HEK293T (cell line): ENCODE results near the gene B3GALT5.
"Not testable (repeated sequence)": the region's sequence is repeated elsewhere in the genome, so short reads cannot be mapped to it uniquely, and the experiment has no call there.

Experiments
- CTCF ChIA-PET: fragments of 350-600 bp; formaldehyde crosslinking; extraction: SDS; loops from one replicate; lab custom pipeline; 2021; ENCODE audit warnings: antibody characterized with exemption, inconsistent platforms; lab: Yijun Ruan, JAX
- POLR2A ChIA-PET: fragments of 350-600 bp; formaldehyde crosslinking; extraction: SDS; loops from one replicate; lab custom pipeline; 2020; ENCODE audit warnings: antibody characterized with exemption, inconsistent platforms; lab: Yijun Ruan, JAX
- DNase-seq: peaks from one replicate; pipeline ENCODE4 v3.0.0; 2012; ENCODE audit warnings: mixed read lengths; ENCODE audit errors: extremely low spot score
- ARNT ChIP-seq: fragments of 450-650 bp; IDR thresholded peaks from 2 replicates; pipeline ENCODE4 v1.6.1; 2017; ENCODE audit warnings: mild to moderate bottlenecking
- BHLHE40 ChIP-seq: fragments of 450-650 bp; IDR thresholded peaks from 2 replicates; pipeline ENCODE4 v1.6.1; 2016; ENCODE audit warnings: mild to moderate bottlenecking, moderate library complexity, borderline replicate concordance
- CTBP1 ChIP-seq: fragments of 450-650 bp; IDR thresholded peaks from 2 replicates; pipeline ENCODE4 v1.6.1; 2016; ENCODE audit warnings: borderline replicate concordance
- ELF4 ChIP-seq: fragments of 450-650 bp; IDR thresholded peaks from 2 replicates; pipeline ENCODE4 v1.6.1; 2017; ENCODE audit warnings: antibody characterized with exemption
- FOXA1 ChIP-seq: fragments of 450-650 bp; IDR thresholded peaks from 2 replicates; pipeline ENCODE4 v1.6.1; 2016; ENCODE audit warnings: mild to moderate bottlenecking
- FOXK2 ChIP-seq: fragments of 450-650 bp; IDR thresholded peaks from 2 replicates; pipeline ENCODE4 v1.6.1; 2016; ENCODE audit warnings: mild to moderate bottlenecking
- FOXM1 ChIP-seq: fragments of 450-650 bp; IDR thresholded peaks from 2 replicates; pipeline ENCODE4 v1.6.1; 2017; ENCODE audit warnings: mild to moderate bottlenecking, borderline replicate concordance
- HDGF ChIP-seq: fragments of 450-650 bp; IDR thresholded peaks from 2 replicates; pipeline ENCODE4 v1.6.1; 2017; ENCODE audit warnings: antibody characterized with exemption, borderline replicate concordance
- L3MBTL2 ChIP-seq: fragments of 450-650 bp; conservative IDR thresholded peaks from 2 replicates; pipeline ENCODE4 v1.6.1; 2016; ENCODE audit warnings: mild to moderate bottlenecking
- LEF1 ChIP-seq: fragments of 450-650 bp; IDR thresholded peaks from 2 replicates; pipeline ENCODE4 v1.6.1; 2017; ENCODE audit warnings: mild to moderate bottlenecking, borderline replicate concordance
- NFRKB ChIP-seq: fragments of 450-650 bp; IDR thresholded peaks from 2 replicates; pipeline ENCODE4 v1.6.1; 2016; ENCODE audit warnings: mild to moderate bottlenecking, moderate library complexity
- SP1 ChIP-seq: fragments of 450-650 bp; IDR thresholded peaks from 2 replicates; pipeline ENCODE4 v1.6.1; 2017
- SUZ12 ChIP-seq: fragments of 450-650 bp; IDR thresholded peaks from 2 replicates; pipeline ENCODE4 v1.6.1; 2016; ENCODE audit warnings: mild to moderate bottlenecking
- TARDBP ChIP-seq: fragments of 450-650 bp; IDR thresholded peaks from 2 replicates; pipeline ENCODE4 v1.6.1; 2016
- ZNF384 ChIP-seq: fragments of 450-650 bp; IDR thresholded peaks from 2 replicates; pipeline ENCODE4 v1.6.1; 2016
- TF ChIP-seq, protein P1 (sequence below): fragments of 450-650 bp; IDR thresholded peaks from 2 replicates; pipeline ENCODE4 v1.6.1; 2016

The B3GALT5 gene

DNA sequence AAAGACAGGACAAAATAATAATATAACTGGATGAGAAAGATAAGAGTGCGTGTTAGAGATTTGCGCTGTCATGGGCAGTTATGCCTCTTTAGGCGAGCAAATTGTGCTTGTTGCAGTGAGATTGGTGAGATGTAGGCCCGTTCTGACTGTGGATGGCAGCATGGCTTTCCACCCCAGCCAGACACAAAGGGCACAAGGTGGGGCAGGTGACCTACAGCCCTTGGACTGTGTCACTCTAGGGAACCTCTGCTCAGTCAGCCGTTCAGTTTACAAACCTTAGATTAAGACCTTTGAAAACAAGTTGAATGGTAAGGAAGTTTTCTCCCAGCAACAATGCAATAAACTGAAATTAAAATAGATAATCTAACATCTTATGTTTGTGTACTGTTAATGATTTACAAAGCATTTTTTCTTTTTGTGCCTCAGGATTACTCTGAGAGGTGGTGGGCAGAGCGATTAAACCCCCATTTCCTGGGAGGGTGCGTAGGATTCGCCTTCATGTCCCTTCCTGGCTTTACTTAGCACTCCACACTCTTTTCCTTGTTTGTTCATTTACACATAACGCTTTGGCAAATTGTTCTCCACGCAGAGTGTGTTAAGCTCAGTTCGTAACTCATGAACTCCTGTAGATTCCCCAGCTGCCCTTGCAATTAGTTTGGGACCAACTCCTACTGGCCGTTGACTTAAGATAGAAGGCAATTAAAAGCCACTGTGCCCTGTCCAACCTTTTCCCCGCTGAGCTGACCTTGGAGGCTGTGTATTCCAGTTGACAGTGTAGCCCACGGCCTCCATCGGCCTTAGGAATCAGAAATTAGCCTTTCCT, 74.1 kb downstream of the B3GALT5 start:
- DNase-seq: no peak
- TF ChIP-seq FOXM1 (no peak), ZNF384 (no peak), L3MBTL2 (no peak), HDGF (no peak), SUZ12 (no peak), FOXK2 (no peak), LEF1 (no peak), ELF4 (no peak)
- ChIA-PET CTCF (interaction anchor here (0.5 kb wide), 1 partner anchor 14 kb away, joined by 3 read pairs; no protein-coding TSS in a partner anchor), POLR2A (no interaction called here)

DNA sequence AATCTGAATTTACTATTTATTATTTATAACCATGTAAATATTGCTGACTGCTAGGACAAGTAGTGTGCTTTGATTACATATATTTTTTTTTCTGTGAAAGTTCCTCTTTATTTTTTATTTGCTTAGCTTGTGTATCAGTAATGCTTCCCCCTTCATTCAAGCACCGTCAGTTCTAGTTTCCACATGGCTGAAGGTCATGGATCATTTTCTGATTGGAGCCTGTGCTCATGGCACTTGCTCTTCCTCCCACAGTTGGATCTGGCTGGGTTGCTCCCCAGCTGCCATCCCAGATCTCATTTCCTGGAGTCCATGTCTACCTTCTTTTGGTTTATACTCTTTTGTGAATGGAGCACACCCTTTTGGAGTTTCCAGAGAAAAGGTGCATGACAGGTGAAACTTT, 75.3 kb downstream of the B3GALT5 start:
- no peak for DNase-seq
- ChIA-PET CTCF (no interaction called here), POLR2A (no interaction called here)
- no peak for TF ChIP-seq BHLHE40

DNA sequence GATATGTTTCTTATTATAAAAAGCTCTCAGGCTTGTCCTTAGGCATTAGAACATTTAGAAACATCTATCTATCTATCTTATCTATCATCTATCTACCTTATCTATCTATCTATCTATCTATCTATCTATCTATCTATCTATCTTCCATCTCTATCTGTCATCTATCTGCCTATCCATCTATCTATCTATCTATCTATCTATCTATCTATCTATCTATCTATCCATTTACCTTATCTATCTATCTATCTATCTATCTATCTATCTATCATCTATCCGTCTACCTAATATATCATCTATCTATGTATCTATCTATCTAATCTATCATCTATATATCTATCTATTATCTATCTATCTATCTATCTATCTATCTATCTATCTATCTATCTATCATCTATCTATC, 77.1 kb downstream of the B3GALT5 start:
- DNase-seq, CTCF ChIA-PET, POLR2A ChIA-PET: not testable (repeated sequence)

DNA sequence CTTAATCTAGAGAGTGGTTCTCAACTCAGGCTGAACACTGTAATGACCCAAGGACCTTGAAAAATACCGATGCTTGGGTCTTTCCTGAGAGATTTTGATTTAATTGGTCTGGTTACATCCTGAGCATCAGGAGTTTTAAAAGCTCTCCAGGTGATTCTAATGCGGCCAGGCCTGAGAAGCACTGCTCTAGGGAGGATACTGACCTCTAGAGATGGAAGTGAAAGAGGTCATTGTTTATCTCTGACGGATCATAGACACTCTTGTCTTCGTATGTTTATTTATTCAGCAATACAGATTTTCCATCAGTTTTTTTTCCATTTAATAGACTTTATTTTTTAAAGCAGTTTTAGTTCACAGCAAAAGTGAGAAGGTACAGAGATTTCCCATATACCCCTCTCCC, 77.7 kb downstream of the B3GALT5 start:
- no peak for TF ChIP-seq CTBP1
- no peak for DNase-seq
- ChIA-PET CTCF (no interaction called here), POLR2A (no interaction called here)

DNA sequence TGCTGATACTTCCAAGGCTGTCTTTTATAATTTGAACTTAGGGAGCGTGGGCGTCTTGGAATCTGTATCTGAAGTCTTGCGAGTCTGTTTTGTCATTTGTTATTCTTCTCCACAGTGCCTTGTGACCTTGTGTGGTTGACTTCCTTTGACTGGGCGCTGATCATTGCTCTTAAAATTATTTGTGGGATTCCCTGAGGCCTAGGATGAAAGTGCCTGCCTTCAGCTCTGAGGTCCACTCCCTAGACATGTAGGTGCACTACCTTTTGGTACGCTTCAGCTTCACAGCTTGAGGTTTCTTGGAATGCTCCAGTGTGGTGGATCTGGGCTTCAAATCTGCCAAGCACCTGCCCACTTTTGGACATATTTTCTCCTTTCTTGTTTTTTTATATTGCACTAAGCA, 82.0 kb downstream of the B3GALT5 start:
- ChIA-PET CTCF (no interaction called here), POLR2A (no interaction called here)
- TF ChIP-seq BHLHE40: no peak
- no peak for TF ChIP-seq LEF1
- no peak for TF ChIP-seq L3MBTL2
- TF ChIP-seq ARNT: no peak
- TF ChIP-seq TARDBP: no peak
- TF ChIP-seq, protein P1, sequence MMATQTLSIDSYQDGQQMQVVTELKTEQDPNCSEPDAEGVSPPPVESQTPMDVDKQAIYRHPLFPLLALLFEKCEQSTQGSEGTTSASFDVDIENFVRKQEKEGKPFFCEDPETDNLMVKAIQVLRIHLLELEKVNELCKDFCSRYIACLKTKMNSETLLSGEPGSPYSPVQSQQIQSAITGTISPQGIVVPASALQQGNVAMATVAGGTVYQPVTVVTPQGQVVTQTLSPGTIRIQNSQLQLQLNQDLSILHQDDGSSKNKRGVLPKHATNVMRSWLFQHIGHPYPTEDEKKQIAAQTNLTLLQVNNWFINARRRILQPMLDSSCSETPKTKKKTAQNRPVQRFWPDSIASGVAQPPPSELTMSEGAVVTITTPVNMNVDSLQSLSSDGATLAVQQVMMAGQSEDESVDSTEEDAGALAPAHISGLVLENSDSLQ: no peak
- TF ChIP-seq ELF4: no peak
- no peak for TF ChIP-seq HDGF
- no peak for TF ChIP-seq SUZ12
- TF ChIP-seq FOXK2: no peak
- TF ChIP-seq ZNF384: no peak
- no peak for TF ChIP-seq NFRKB
- TF ChIP-seq FOXM1: no peak
- no peak for TF ChIP-seq SP1
- no peak for TF ChIP-seq CTBP1
- TF ChIP-seq FOXA1: no peak
- DNase-seq: no peak

DNA sequence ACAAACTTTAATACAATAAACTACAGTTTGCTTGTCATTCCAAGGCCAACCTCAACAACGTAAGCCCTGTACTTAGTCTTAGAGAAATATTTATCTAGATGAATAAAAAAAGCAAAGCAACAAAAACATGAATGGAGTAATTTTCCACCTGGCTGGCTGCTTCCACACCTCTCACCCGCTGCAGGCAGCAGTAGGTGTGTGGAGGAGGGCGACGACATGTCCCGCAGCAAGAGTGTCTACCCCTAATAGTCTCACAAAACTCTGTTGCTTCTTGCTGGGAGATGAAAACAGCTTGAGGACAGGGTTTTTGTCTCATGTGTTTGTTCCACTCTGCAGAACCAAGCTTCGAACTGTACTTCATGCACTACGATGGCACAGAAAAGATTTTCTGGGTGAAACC, 83.5 kb downstream of the B3GALT5 start:
- POLR2A ChIA-PET: no interaction called here
- CTCF ChIA-PET: no interaction called here
- DNase-seq: no peak
- no peak for TF ChIP-seq ARNT
- no peak for TF ChIP-seq FOXK2
- TF ChIP-seq ELF4: no peak
- no peak for TF ChIP-seq L3MBTL2
- no peak for TF ChIP-seq LEF1
- no peak for TF ChIP-seq CTBP1
- TF ChIP-seq ZNF384: no peak
- TF ChIP-seq, protein P1: no peak
- no peak for TF ChIP-seq FOXM1
- no peak for TF ChIP-seq NFRKB
- TF ChIP-seq TARDBP: no peak
- no peak for TF ChIP-seq SP1
- no peak for TF ChIP-seq HDGF
- no peak for TF ChIP-seq BHLHE40

DNA sequence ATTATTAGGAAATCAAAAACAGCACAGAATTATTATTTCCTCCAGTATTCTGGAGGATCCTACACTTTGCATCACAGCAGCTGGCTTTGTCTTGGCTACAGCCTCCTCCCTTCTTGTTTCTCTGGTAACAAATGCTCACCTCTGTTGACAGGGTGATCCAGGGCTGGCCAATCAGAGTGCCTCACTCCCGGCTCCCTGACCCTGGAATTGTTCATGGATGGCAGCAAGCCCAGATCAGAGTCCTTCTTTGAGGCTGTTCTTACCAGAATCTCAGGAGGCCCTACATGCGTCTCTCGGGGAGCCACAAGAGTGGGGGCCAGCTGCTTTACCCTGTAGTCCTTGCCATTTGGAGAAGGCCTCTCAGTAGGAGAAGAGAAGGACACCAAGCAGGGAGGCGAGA, 83.9 kb downstream of the B3GALT5 start:
- ChIA-PET POLR2A (no interaction called here), CTCF (no interaction called here)
- TF ChIP-seq BHLHE40 (no peak), ELF4 (no peak), FOXK2 (no peak), SUZ12 (no peak), LEF1 (no peak), NFRKB (no peak), L3MBTL2 (no peak), FOXA1 (no peak), ARNT (no peak)
- no peak for DNase-seq

DNA sequence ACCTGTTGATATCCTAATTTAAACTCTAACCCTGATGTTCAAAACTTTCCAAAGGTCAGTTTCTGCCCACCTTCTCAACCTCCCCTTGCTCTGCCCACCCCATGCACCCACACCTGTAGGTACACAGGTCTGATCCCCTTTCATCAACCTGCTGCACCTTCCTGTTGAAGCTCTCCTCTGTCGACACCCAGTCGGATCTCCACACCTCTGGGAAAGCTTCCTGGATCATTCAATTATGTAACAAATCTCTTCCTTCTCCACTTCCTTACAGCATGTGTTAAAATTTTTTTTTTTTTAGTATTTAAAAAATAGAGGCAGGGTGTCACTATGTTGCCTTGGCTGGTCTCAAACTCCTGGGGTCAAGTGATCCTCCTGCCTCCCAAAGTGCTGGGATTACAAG, 87.6 kb downstream of the B3GALT5 start:
- no peak for TF ChIP-seq LEF1
- TF ChIP-seq ELF4: no peak
- TF ChIP-seq SP1: no peak
- no peak for TF ChIP-seq TARDBP
- no peak for TF ChIP-seq NFRKB
- no peak for TF ChIP-seq CTBP1
- TF ChIP-seq L3MBTL2: no peak
- TF ChIP-seq SUZ12: no peak
- TF ChIP-seq FOXA1: no peak
- TF ChIP-seq ARNT: no peak
- no peak for TF ChIP-seq FOXK2
- no peak for TF ChIP-seq BHLHE40
- POLR2A ChIA-PET: no interaction called here
- CTCF ChIA-PET: interaction anchor here (0.6 kb wide), 1 partner anchor 147 kb away, joined by 3 read pairs; no protein-coding TSS in a partner anchor
- no peak for DNase-seq
